ENCODE results near the gene ZSCAN20. TPM values are rescaled to one million over a fixed set of nuclear protein-coding genes. Genes with fewer than 3 reads are reported as not detected.

ZSCAN20 gene
- total and polyA plus RNA-seq, 2 of the 4 experiments (the other 2 are of a cell fraction) = 2.1 to 11.1 TPM

DNA sequence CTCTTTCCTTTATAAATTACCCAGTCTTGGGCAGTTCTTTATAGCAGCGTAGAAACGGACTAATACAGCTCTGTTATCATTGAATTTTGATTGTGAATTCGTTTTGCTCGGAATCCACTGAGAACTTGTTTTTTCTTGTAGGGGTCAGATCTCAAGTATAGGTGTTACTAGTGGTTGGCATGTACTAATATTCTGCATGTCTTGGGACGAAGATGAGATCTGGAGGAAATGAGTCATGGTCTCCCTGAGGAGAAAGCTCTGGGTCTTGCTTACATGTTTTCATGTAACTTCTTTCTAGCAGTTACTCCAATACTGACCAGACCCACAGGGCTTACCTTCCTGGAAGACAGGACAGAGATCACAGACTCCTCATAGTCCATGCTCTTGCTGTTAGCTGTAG, 30.3 kb downstream of the ZSCAN20 start:
- H3K4me1 ChIP-seq (ENCODE audit: control insufficient read depth, insufficient read depth, low read length) = peaks cover 2% of the 10 kb centered on the region; the same call in 1 of the 2 replicates
- in situ Hi-C loops (cut with MboI; ENCODE audit: low sequenced_read_pairs) = no loop called here
- dilution Hi-C loops (cut with HindIII; ENCODE audit: low sequenced_read_pairs, unreplicated experiment) = no loop called here

More for the DNA sequence above, 30.3 kb downstream of the ZSCAN20 start:
- Histone ChIP-seq H3K79me1 (ENCODE audit: low read depth in 1 of 2, low read length in 2 of 2) (no peaks in the 10 kb centered on the region), H3K23ac (ENCODE audit: low read depth, low read length) (no peak overlapping the region), H3K36me3 (ENCODE audit: control insufficient read depth, insufficient read depth, low read length) (no peaks in the 10 kb centered on the region; the same call in 1 of the 2 replicates), H2AFZ (replicated peaks; ENCODE audit: low read length, poor library complexity) (no peak overlapping the region), H4K8ac (ENCODE audit: low read depth in 2 of 2, low read length in 2 of 2) (no peak overlapping the region), H4K91ac (ENCODE audit: insufficient read depth, low read depth, low read length) (no peak overlapping the region), H3K27ac (ENCODE audit: insufficient read depth, low read length) (no peak overlapping the region), H2AK9ac (replicated peaks; ENCODE audit: low read depth, low read length, poor library complexity) (no peak overlapping the region), H3K9me1 (ENCODE audit: insufficient read depth, low read length) (no peaks in the 10 kb centered on the region), H3K4me2 (ENCODE audit: low read depth, low read length) (no peak overlapping the region), H2BK15ac (ENCODE audit: low read depth, low read length) (no peak overlapping the region), H4K5ac (ENCODE audit: low read depth, low read length) (no peak overlapping the region), H3K27me3 (ENCODE audit: control insufficient read depth, insufficient read depth, low read length) (no peaks in the 10 kb centered on the region), H4K20me1 (ENCODE audit: insufficient read depth, low read length) (no peaks in the 10 kb centered on the region), H3K14ac (replicated peaks; ENCODE audit: low read depth, low read length) (no peak overlapping the region), H2BK5ac (ENCODE audit: low read depth, low read length, poor library complexity, severe bottlenecking) (no peak overlapping the region), H3K9me3 (ENCODE audit: control insufficient read depth, insufficient read depth, low read length) (no peaks in the 10 kb centered on the region), H2BK120ac (ENCODE audit: low read depth, low read length) (no peak overlapping the region), H3K56ac (ENCODE audit: extremely low read depth, insufficient read depth, low read length) (no peak overlapping the region), H3K4me3 (ENCODE audit: insufficient read depth, low read depth, low read length) (no peak overlapping the region), H2BK20ac (ENCODE audit: low read depth, low read length) (no peak overlapping the region), H3K18ac (ENCODE audit: low read depth, low read length) (no peak overlapping the region), H3K4ac (ENCODE audit: low read depth, low read length) (no peak overlapping the region), H2AK5ac (ENCODE audit: low read depth, low read length) (no peak overlapping the region), H3K9ac (ENCODE audit: low read depth, low read length) (no peak overlapping the region)
- CTCF ChIA-PET = no interaction called here
- no peak for TF ChIP-seq MAFK (IDR thresholded peaks at IDR 0.05; ENCODE audit: low read depth, low read length)
- no peak for TF ChIP-seq POLR2A (IDR thresholded peaks at IDR 0.05; ENCODE audit: low read depth, low read length)
- no peak for TF ChIP-seq RFX5 (IDR thresholded peaks at IDR 0.05; ENCODE audit: low read depth, low read length)
- no peak for TF ChIP-seq MAZ (IDR thresholded peaks at IDR 0.05; ENCODE audit: borderline replicate concordance, low read depth, low read length)
- TF ChIP-seq, protein P1, sequence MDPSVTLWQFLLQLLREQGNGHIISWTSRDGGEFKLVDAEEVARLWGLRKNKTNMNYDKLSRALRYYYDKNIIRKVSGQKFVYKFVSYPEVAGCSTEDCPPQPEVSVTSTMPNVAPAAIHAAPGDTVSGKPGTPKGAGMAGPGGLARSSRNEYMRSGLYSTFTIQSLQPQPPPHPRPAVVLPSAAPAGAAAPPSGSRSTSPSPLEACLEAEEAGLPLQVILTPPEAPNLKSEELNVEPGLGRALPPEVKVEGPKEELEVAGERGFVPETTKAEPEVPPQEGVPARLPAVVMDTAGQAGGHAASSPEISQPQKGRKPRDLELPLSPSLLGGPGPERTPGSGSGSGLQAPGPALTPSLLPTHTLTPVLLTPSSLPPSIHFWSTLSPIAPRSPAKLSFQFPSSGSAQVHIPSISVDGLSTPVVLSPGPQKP (IDR thresholded peaks at IDR 0.05; ENCODE audit: borderline replicate concordance, low read depth, low read length) = no peak
- DNase-seq (peak; percentile 49), ATAC-seq (ENCODE audit: low read depth) (peak; percentile 46)
- intact Hi-C loops (cut with micrococcal nuclease) = no loop called here
- BruUV-seq (replicated peaks) = no TSS peak
- POLR2A ChIA-PET (ENCODE audit: unreplicated experiment) = no interaction called here
- WGBS, 2 experiments (ENCODE audit: extremely low coverage in 2 of 2, insufficient read length in 1 of 2) = no CpG with 5 or more reads among the region's 5 CpGs

Data from IMR-90 (cell line).